Measurements from ENCODE around the gene FERMT2. TPM values are rescaled to one million over a fixed set of nuclear protein-coding genes. Genes with fewer than 3 reads are reported as not detected.
A peak's percentile ranks its signal among the peaks of the same experiment; 100 is the strongest.

Gene FERMT2
- total and polyA plus RNA-seq, 2 experiments from 2014 or later: 108 to 148 TPM

DNA sequence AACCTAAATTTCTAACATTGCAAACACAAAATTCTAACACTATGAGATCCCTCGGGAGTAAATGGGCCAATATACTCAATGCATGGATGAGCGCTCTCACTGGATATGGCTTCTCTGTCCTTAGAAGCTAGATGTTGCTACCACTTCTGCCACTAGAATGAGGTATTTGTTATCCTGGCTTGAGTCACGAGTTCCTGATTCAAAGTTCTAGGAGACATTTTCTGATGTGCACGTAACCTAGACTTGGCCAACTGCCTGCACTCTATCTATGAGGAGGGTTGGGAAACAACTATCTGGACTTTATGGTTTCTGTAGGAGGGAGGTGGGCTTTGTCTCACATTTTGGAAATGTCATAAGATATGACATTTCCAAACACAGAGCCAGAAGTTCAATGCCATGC, 37.6 kb downstream of the FERMT2 start (continued):
- TF ChIP-seq, protein P1, sequence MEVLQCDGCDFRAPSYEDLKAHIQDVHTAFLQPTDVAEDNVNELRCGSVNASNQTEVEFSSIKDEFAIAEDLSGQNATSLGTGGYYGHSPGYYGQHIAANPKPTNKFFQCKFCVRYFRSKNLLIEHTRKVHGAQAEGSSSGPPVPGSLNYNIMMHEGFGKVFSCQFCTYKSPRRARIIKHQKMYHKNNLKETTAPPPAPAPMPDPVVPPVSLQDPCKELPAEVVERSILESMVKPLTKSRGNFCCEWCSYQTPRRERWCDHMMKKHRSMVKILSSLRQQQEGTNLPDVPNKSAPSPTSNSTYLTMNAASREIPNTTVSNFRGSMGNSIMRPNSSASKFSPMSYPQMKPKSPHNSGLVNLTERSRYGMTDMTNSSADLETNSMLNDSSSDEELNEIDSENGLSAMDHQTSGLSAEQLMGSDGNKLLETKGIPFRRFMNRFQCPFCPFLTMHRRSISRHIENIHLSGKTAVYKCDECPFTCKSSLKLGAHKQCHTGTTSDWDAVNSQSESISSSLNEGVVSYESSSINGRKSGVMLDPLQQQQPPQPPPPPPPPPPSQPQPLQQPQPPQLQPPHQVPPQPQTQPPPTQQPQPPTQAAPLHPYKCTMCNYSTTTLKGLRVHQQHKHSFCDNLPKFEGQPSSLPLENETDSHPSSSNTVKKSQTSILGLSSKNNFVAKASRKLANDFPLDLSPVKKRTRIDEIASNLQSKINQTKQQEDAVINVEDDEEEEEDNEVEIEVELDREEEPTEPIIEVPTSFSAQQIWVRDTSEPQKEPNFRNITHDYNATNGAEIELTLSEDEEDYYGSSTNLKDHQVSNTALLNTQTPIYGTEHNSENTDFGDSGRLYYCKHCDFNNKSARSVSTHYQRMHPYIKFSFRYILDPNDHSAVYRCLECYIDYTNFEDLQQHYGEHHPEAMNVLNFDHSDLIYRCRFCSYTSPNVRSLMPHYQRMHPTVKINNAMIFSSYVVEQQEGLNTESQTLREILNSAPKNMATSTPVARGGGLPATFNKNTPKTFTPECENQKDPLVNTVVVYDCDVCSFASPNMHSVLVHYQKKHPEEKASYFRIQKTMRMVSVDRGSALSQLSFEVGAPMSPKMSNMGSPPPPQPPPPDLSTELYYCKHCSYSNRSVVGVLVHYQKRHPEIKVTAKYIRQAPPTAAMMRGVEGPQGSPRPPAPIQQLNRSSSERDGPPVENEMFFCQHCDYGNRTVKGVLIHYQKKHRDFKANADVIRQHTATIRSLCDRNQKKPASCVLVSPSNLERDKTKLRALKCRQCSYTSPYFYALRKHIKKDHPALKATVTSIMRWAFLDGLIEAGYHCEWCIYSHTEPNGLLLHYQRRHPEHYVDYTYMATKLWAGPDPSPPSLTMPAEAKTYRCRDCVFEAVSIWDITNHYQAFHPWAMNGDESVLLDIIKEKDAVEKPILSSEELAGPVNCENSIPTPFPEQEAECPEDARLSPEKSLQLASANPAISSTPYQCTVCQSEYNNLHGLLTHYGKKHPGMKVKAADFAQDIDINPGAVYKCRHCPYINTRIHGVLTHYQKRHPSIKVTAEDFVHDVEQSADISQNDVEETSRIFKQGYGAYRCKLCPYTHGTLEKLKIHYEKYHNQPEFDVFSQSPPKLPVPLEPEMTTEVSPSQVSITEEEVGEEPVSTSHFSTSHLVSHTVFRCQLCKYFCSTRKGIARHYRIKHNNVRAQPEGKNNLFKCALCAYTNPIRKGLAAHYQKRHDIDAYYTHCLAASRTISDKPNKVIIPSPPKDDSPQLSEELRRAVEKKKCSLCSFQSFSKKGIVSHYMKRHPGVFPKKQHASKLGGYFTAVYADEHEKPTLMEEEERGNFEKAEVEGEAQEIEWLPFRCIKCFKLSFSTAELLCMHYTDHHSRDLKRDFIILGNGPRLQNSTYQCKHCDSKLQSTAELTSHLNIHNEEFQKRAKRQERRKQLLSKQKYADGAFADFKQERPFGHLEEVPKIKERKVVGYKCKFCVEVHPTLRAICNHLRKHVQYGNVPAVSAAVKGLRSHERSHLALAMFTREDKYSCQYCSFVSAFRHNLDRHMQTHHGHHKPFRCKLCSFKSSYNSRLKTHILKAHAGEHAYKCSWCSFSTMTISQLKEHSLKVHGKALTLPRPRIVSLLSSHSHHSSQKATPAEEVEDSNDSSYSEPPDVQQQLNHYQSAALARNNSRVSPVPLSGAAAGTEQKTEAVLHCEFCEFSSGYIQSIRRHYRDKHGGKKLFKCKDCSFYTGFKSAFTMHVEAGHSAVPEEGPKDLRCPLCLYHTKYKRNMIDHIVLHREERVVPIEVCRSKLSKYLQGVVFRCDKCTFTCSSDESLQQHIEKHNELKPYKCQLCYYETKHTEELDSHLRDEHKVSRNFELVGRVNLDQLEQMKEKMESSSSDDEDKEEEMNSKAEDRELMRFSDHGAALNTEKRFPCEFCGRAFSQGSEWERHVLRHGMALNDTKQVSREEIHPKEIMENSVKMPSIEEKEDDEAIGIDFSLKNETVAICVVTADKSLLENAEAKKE (CRISPR knock-in tag; IDR thresholded peaks at IDR 0.05): no peak
- TF ChIP-seq NANOG (IDR thresholded peaks at IDR 0.05; ENCODE audit: borderline replicate concordance) (no peak), STAT1 (IDR thresholded peaks at IDR 0.05; ENCODE audit: unreplicated experiment) (no peak), ZNF331 (CRISPR knock-in tag; IDR thresholded peaks at IDR 0.05; ENCODE audit: low read depth) (no peak), EZH2phosphoT487 (IDR thresholded peaks at IDR 0.05; ENCODE audit: unreplicated experiment) (no peak)

DNA sequence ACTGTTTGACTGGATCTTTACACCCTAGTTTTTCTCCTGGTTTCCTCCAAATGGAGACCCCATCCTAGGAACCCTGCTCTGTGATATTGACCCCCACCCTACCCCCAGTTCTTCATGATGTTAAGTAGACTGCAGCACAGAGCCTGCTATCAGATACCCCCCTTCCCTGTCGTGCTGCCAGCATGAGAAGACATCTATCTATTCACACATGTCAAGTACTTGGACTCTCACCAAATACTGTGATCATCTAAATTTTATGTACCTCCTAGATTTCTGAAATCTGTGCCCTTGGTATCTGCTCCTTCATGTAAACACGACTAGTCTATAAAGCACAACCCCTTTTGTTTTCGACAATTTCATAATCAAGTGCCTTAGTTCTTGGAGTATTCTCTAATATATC, 38.9 kb downstream of the FERMT2 start:
- no peaks in the 10 kb centered on the region for H3K9me3 Mint-ChIP-seq
- Histone ChIP-seq H3K27ac (ENCODE audit: low read depth) (no peak overlapping the region), H3K9me2 (ENCODE audit: insufficient read depth) (no peaks in the 10 kb centered on the region), H3K36me3 (ENCODE audit: insufficient read depth) (no peaks in the 10 kb centered on the region), H3F3A (replicated peaks; ENCODE audit: low read depth) (no peaks in the 10 kb centered on the region), H3K79me2 (replicated peaks; ENCODE audit: insufficient read depth) (peaks cover 74% of the 10 kb centered on the region), H3K4me2 (no peak overlapping the region), H3K27me3 (ENCODE audit: insufficient read depth) (no peaks in the 10 kb centered on the region), H3K4me1 (ENCODE audit: insufficient read depth) (no peaks in the 10 kb centered on the region), H3K4me3 (no peak overlapping the region), H4K20me1 (replicated peaks; ENCODE audit: insufficient read depth) (0 out of 2 replicates have a peak, but pooled peaks cover 4% of the 10 kb centered on the region), H2AFZ (no peak overlapping the region)
- DNase-seq (ENCODE audit: low spot score): no peak
- ATAC-seq: no peak
- no peaks in the 10 kb centered on the region for H3K4me1 Mint-ChIP-seq
- TF ChIP-seq, protein P1 (CRISPR knock-in tag; IDR thresholded peaks at IDR 0.05): no peak
- TF ChIP-seq POLR2AphosphoS5 (IDR thresholded peaks at IDR 0.05; ENCODE audit: low read depth): no peak
- peaks cover 20% of the 10 kb centered on the region for H3K36me3 Mint-ChIP-seq (ENCODE audit: low read depth)
- peak overlapping the region; percentile 34; the same call in 1 of the 2 replicates for H3K27ac Mint-ChIP-seq
- no peaks in the 10 kb centered on the region for H3K27me3 Mint-ChIP-seq (ENCODE audit: insufficient read depth, low read depth, poor library complexity)
- H3K4me3 Mint-ChIP-seq: no peak overlapping the region

Data from GM23338 (cell line).